Keratinocyte (primary cell): ENCODE measurements around the gene CDH13. TPM values are rescaled to one million over a fixed set of nuclear protein-coding genes. Genes with fewer than 3 reads are reported as not detected.

ENCODE experiments used
- DNase-seq: peaks from one replicate; pipeline ENCODE4 v3.0.0-alpha.2; 2011; ENCODE audit warnings: low read depth, missing footprints, low spot score
- FAIRE-seq: peaks from 2 replicates; lab custom pipeline; 2011; peaks lifted over from hg19 to GRCh38; lab: Jason Lieb, UNC
- H2AFZ ChIP-seq: 2 replicates; pipeline ENCODE4 v1.6.0; 2012; ENCODE audit warnings: low read length, control low read depth, inconsistent platforms; ENCODE audit not compliant: control insufficient read depth
- H3K27ac ChIP-seq: 2 replicates; pipeline ENCODE4 v1.5.1; 2011; ENCODE audit warnings: low read length; ENCODE audit not compliant: control insufficient read depth, insufficient read depth
- H3K27me3 ChIP-seq: 3 replicates; pipeline ENCODE4 v1.6.0; 2011; ENCODE audit warnings: low read length; ENCODE audit not compliant: control insufficient read depth, insufficient read depth; ENCODE audit errors: extremely low read depth
- H3K36me3 ChIP-seq, 2 experiments: 2 replicates in 1 of 2; 3 replicates in 1 of 2; pipeline ENCODE4 v1.5.1; 2011; ENCODE audit warnings: low read length in 2 of 2, mild to moderate bottlenecking in 1 of 2; ENCODE audit not compliant: control insufficient read depth in 2 of 2, insufficient read depth in 2 of 2; ENCODE audit errors: extremely low read depth in 1 of 2
- H3K4me1 ChIP-seq: 3 replicates; pipeline ENCODE4 v1.5.1; 2011; ENCODE audit warnings: low read length; ENCODE audit not compliant: control insufficient read depth, insufficient read depth; ENCODE audit errors: extremely low read depth
- H3K4me2 ChIP-seq: 3 replicates; pipeline ENCODE4 v1.6.0; 2011; ENCODE audit warnings: low read depth, low read length; ENCODE audit not compliant: control insufficient read depth, insufficient read depth; ENCODE audit errors: extremely low read depth
- H3K4me3 ChIP-seq, 3 experiments: fragments of 200-600 bp in 1 of 3; sonication (generic) in 1 of 3; 2 replicates in 2 of 3; 3 replicates in 1 of 3; pipeline ENCODE4 v1.5.1; 2011 to 2016; ENCODE audit warnings: low read length in 3 of 3, mild to moderate bottlenecking in 3 of 3, control low read depth in 2 of 3, inconsistent platforms in 1 of 3, low read depth in 1 of 3, mixed read lengths in 1 of 3, mixed run types in 1 of 3, moderate library complexity in 1 of 3; ENCODE audit not compliant: control insufficient read depth in 2 of 3, insufficient read depth in 2 of 3; ENCODE audit errors: extremely low read depth in 1 of 3
- H3K79me2 ChIP-seq: 2 replicates; pipeline ENCODE4 v1.6.0; 2012; ENCODE audit warnings: low read length; ENCODE audit not compliant: control insufficient read depth, insufficient read depth
- H3K9ac ChIP-seq: 3 replicates; pipeline ENCODE4 v1.6.0; 2011; ENCODE audit warnings: low read length; ENCODE audit not compliant: control insufficient read depth, insufficient read depth; ENCODE audit errors: extremely low read depth
- H3K9me1 ChIP-seq: 3 replicates; pipeline ENCODE4 v1.6.0; 2011; ENCODE audit warnings: low read length; ENCODE audit not compliant: control insufficient read depth, insufficient read depth; ENCODE audit errors: extremely low read depth
- H3K9me3 ChIP-seq: 2 replicates; pipeline ENCODE4 v1.5.1; 2012; ENCODE audit warnings: low read depth, low read length; ENCODE audit not compliant: control insufficient read depth
- H4K20me1 ChIP-seq: 3 replicates; pipeline ENCODE4 v1.6.0; 2011; ENCODE audit warnings: low read length; ENCODE audit not compliant: control insufficient read depth, insufficient read depth; ENCODE audit errors: extremely low read depth
- EZH2 ChIP-seq: IDR thresholded peaks from one replicate; pipeline ENCODE4 v1.6.1; 2012; ENCODE audit warnings: inconsistent platforms, mild to moderate bottlenecking, low read length, moderate library complexity
- dilution Hi-C: fragments of 300-500 bp; cut with MboI; formaldehyde crosslinking; loops from one replicate; pipeline ENCODE4 v1.7.0; 2020; ENCODE audit warnings: low sequenced_read_pairs; ENCODE audit not compliant: extremely low pct_ligation_motif_present
- polyA plus RNA-seq, 5 experiments: library from polyadenylated mRNA; depleted of rRNA in 3 of 5; stranded (reverse) in 3 of 5; stranded (forward) in 1 of 5; unstranded in 1 of 5; fragments of >200 nt; gene quantifications; 1 replicate in 1 of 5; 2 replicates in 3 of 5; 3 replicates in 1 of 5; pipeline versions ENCODE4 v1.2.1 to v1.2.3, GENCODE V29; 2011 to 2012; ENCODE audit warnings: missing spikeins in 2 of 5, low read depth in 1 of 5, low replicate concordance in 1 of 5
- TF ChIP-seq, protein P1 (sequence below), 3 experiments: IDR thresholded peaks in 1 of 3; conservative IDR thresholded peaks in 1 of 3; optimal IDR thresholded peaks in 1 of 3; 2 replicates in 2 of 3; 3 replicates in 1 of 3; pipeline versions ENCODE3 to v1.5.1; 2011; ENCODE audit warnings: low read length in 3 of 3, mild to moderate bottlenecking in 3 of 3, moderate library complexity in 2 of 3, control low read depth in 1 of 3, inconsistent platforms in 1 of 3; ENCODE audit not compliant: insufficient read depth in 2 of 3; ENCODE audit errors: extremely low read depth in 1 of 3

Gene CDH13
- polyA plus RNA-seq, 1 donor (not counting 4 experiments of a cell fraction or from before 2014, with no cell fraction given) = 111 TPM

DNA sequence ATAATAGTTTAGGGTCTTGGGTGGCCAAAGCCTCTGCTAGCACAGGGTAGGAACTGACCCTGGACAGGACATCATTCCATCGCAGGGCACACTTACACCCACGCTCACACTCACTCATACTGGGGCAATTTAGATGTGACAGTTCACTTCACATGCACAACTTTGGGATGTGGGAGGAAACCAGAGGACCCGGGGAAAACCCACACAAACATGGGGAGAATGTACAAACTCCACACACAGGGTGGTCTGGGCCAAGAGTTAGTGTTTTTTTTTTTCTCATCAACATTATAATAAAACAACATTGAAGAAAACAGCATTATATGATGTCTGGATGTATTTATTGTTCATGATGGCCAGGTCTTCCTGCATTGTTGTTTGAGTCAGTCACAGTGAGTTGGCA, 93.6 kb downstream of the CDH13 start:
- Histone ChIP-seq H3K9me3 (no peaks in the 10 kb centered on the region), H3K4me1 (peaks cover 4% of the 10 kb centered on the region), H3K27ac (no peak overlapping the region), H3K27me3 (no peaks in the 10 kb centered on the region), H2AFZ (no peak overlapping the region), H4K20me1 (peaks cover 2% of the 10 kb centered on the region), H3K79me2 (peaks cover 25% of the 10 kb centered on the region), H3K4me3 (no peak overlapping the region), H3K9me1 (no peaks in the 10 kb centered on the region), H3K4me2 (no peak overlapping the region), H3K36me3 (peaks cover 4 to 6% of the 10 kb centered on the region in 2 experiments), H3K9ac (no peak overlapping the region)
- TF ChIP-seq, protein P1, sequence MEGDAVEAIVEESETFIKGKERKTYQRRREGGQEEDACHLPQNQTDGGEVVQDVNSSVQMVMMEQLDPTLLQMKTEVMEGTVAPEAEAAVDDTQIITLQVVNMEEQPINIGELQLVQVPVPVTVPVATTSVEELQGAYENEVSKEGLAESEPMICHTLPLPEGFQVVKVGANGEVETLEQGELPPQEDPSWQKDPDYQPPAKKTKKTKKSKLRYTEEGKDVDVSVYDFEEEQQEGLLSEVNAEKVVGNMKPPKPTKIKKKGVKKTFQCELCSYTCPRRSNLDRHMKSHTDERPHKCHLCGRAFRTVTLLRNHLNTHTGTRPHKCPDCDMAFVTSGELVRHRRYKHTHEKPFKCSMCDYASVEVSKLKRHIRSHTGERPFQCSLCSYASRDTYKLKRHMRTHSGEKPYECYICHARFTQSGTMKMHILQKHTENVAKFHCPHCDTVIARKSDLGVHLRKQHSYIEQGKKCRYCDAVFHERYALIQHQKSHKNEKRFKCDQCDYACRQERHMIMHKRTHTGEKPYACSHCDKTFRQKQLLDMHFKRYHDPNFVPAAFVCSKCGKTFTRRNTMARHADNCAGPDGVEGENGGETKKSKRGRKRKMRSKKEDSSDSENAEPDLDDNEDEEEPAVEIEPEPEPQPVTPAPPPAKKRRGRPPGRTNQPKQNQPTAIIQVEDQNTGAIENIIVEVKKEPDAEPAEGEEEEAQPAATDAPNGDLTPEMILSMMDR (optimal IDR thresholded peaks at IDR 0.05 in 1 of 3, IDR thresholded peaks at IDR 0.05 in 1 of 3, conservative IDR thresholded peaks at IDR 0.05 in 1 of 3; ENCODE audit: extremely low read depth in 1 of 3, insufficient read depth in 2 of 3, low read length in 3 of 3) = no peak
- TF ChIP-seq EZH2 = no peak
- dilution Hi-C loops = no loop called here
- FAIRE-seq = no peak
- DNase-seq = no peak

DNA sequence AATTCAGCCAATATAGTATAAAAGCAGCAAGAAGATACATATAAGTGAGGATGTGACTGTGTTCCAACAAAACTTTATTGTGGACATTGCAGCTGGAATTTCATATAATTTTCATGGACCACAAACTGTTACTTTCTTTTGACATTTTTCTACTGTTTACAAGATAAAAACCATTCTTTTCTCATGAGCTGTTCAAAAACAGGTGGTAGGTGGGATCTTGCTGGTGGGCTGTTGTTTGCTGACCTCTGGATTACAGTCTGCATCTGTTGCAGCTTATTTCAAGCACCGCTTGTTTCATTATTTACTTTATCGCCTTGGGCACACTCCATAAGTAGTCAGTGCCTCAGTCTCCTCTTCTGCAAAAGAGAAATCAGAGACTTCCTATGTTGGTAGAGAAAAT, 99.5 kb downstream of the CDH13 start:
- Histone ChIP-seq H3K9me3 (no peaks in the 10 kb centered on the region), H3K9ac (no peak overlapping the region), H3K4me3 (no peak overlapping the region), H3K9me1 (no peaks in the 10 kb centered on the region), H3K27ac (no peak overlapping the region), H3K4me2 (no peak overlapping the region), H2AFZ (no peak overlapping the region), H4K20me1 (peaks cover 2% of the 10 kb centered on the region), H3K27me3 (no peaks in the 10 kb centered on the region), H3K79me2 (peaks cover 23% of the 10 kb centered on the region), H3K36me3 (peaks cover 2 to 4% of the 10 kb centered on the region in 2 experiments), H3K4me1 (no peaks in the 10 kb centered on the region)
- no peak for FAIRE-seq
- dilution Hi-C loops = no loop called here
- TF ChIP-seq EZH2 = no peak
- TF ChIP-seq, protein P1 (optimal IDR thresholded peaks at IDR 0.05 in 1 of 3, IDR thresholded peaks at IDR 0.05 in 1 of 3, conservative IDR thresholded peaks at IDR 0.05 in 1 of 3; ENCODE audit: extremely low read depth in 1 of 3, insufficient read depth in 2 of 3, low read length in 3 of 3) = no peak
- no peak for DNase-seq
